ENCODE measurements around the gene CPT2.

CPT2 gene

GRCh38 chr1:53218201-53218600, 21.6 kb downstream of the CPT2 start:
- no peak for DNase-seq (ENCODE audit: low spot score)

- no peak for DNase-seq (ENCODE audit: low spot score)
These were observed 23.1 kb downstream of the CPT2 start for GRCh38 chr1:53219711-53220110.

- peak; percentile 96 for DNase-seq (ENCODE audit: low spot score)
These were observed 23.7 kb downstream of the CPT2 start, which contains the start of gene CZIB for GRCh38 chr1:53220171-53220961. Gene CZIB (minus strand): TSS chr1:53220634. CDS start chr1:53220575, 59 bp downstream.

- DNase-seq (ENCODE audit: low spot score) = no peak
These were observed 24.3 kb downstream of the CPT2 start for GRCh38 chr1:53220962-53221286.

GRCh38 chr1:53237638-53238037, 41.0 kb downstream of the CPT2 start:
- DNase-seq (ENCODE audit: low spot score) = no peak

GRCh38 chr1:53238197-53239155, 41.9 kb downstream of the CPT2 start, which contains the start of gene MAGOH:
Gene MAGOH (minus strand): TSS chr1:53238518. CDS start chr1:53238448, 70 bp downstream.
- peak; percentile 98 for DNase-seq (ENCODE audit: low spot score)

- DNase-seq (ENCODE audit: low spot score) = no peak
These were observed 45.2 kb downstream of the CPT2 start for GRCh38 chr1:53241828-53242227.

- DNase-seq (ENCODE audit: low spot score) = no peak
These were observed 45.8 kb downstream of the CPT2 start for GRCh38 chr1:53242381-53242780.

GRCh38 chr1:53244141-53244540, 47.5 kb downstream of the CPT2 start:
- no peak for DNase-seq (ENCODE audit: low spot score)

GRCh38 chr1:53246261-53247134, 49.9 kb downstream of the CPT2 start:
- peak; percentile 75 for DNase-seq (ENCODE audit: low spot score)

GRCh38 chr1:53249706-53250105, 53.1 kb downstream of the CPT2 start:
- no peak for DNase-seq (ENCODE audit: low spot score)

- DNase-seq (ENCODE audit: low spot score) = no peak
These were observed 53.7 kb downstream of the CPT2 start for GRCh38 chr1:53250325-53250724.

- DNase-seq (ENCODE audit: low spot score) = no peak
These were observed 57.5 kb downstream of the CPT2 start for GRCh38 chr1:53254011-53254640.

GRCh38 chr1:53255031-53255430, 58.4 kb downstream of the CPT2 start:
- DNase-seq (ENCODE audit: low spot score) = no peak

- no peak for DNase-seq (ENCODE audit: low spot score)
These were observed 60.2 kb downstream of the CPT2 start for GRCh38 chr1:53256511-53257453.

- no peak for DNase-seq (ENCODE audit: low spot score)
These were observed 60.9 kb downstream of the CPT2 start for GRCh38 chr1:53257454-53258081.

GRCh38 chr1:53258216-53258615, 61.6 kb downstream of the CPT2 start:
- DNase-seq (ENCODE audit: low spot score) = no peak

- DNase-seq (ENCODE audit: low spot score) = no peak
These were observed 63.3 kb downstream of the CPT2 start for GRCh38 chr1:53259932-53260331.

GRCh38 chr1:53260631-53261247, 64.1 kb downstream of the CPT2 start:
- no peak for DNase-seq (ENCODE audit: low spot score)

Data from AG08395 (cell line).